GM21526 (cell line): ENCODE data around the gene ZNF518B.
A peak's percentile ranks its signal among the peaks of the same experiment; 100 is the strongest.

Experiments
- ATAC-seq: cut with Tn5 transposase; IDR thresholded peaks from one replicate; pipeline ENCODE4 v1.9.1; 2021; ENCODE audit warnings: moderate library complexity; ENCODE audit not compliant: unreplicated experiment, low FRiP score

ZNF518B gene, protein sequence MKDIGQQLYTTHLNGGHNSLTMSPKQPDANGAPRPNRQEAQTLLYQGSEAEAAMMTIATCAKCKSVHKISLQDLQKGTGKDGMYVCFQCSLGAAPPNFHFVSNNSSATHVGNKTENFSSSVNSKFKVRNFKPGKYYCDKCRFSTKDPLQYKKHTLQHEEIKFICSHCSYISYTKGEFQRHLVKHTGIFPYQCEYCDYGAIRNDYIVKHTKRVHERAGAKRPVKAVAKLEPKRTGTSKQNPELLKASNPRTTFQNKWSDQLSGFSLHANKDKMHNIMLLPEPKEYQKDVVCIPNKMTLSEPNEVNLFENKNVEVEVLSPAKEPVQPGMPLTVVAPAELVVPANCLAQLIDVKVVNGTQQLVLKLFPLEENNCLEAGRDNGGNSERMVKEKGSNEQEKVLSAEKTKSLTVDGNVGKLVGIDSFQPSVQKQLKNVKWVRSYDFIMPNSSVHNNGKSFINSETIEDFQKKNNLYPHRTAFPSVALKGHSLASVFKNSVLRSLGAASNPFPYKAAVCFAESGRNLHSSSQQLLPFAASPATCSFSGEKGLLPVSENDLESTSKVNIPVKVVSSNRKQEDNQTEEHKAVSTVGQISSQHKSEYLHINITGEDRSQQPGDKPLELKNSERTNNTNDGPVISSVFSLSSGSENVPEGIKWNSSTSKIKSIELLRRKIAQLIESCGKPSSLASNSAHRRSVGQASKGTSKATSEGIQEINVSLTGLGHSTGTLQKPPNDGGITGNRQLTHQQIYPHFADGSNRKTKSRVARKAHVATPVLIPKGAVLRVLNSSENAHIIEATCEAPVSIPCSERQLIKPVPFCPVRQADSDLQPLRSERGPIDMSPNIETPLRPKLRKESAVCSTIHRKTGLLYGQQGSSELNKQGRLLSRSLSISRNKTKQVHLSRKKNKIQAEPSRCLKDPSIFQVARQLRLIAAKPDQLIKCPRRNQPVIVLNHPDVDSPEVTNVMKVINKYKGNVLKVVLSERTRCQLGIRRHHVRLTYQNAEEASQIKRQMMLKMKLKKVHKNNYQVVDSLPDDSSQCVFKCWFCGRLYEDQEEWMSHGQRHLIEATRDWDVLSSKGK

GRCh38 chr4:10457255-10457801 is at the start of gene ZNF518B:
ZNF518B (minus strand) TSS chr4:10457426; CDS start chr4:10446328, 11,098 bp downstream.
- peak; percentile 70 for ATAC-seq

DNA sequence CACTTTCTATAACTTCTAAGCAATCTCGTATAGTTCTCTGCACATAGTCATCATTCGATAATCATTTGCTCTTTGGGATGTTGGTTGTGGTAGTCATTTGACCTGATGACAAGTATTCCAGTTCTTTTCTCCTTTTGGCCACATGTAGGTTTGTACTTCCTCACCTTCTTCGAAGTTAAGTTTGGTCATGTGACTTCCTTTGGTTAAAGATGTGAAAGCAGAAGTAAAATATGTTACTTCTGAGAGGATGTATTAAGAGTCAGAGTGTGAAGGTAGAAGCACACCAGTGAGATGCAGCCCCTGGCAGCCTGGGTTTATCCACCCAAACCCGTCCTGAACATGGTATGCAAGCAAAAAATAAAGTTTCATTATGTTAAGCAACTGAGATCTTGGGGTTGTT is 48.9 kb upstream of the ZNF518B start:
- ATAC-seq = no peak

- no peak for ATAC-seq
Observed at GRCh38 chr4:10504570-10505179, 47.4 kb upstream of the ZNF518B start.

GRCh38 chr4:10502717-10503116 is 45.5 kb upstream of the ZNF518B start:
- no peak for ATAC-seq

DNA sequence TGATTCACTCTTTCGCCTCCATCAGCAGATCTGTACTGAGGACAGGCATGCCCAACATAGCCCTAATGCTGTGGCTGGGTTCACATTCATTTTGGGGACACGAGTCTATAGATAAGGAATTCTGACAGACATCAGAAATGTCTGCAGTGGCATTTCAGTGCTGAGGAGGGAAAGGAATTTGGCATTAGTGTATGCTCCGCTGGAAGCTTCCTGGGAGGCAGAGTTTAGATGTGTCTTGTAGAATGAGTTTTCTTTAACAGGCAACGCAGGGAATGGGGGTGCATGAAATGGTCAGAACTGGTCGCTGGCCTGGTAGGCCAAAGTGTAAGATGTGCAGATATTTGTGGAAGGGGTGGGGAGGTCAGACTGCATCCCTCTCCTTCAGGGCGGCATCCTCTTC is 43.5 kb upstream of the ZNF518B start:
- no peak for ATAC-seq

GRCh38 chr4:10496200-10496599 is 39.0 kb upstream of the ZNF518B start:
- ATAC-seq = no peak

DNA sequence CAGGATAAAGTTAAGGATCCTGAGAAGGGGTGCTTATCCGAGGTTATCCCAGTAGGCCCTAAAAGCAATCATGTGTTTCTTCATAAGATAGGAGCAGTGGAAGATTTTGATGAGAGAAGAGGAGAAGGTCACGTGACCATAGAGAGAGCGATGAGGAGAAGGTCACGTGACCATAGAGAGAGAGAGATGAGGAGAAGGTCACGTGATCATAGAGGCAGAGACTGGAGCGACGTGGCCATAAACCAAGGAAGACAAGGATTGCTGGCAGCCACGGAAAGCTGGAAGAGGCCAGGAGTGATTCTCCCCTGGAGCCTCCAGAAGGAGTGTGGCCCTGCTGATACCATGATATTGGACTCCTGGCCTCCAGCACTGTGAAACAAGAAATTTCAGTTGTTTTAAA is 38.4 kb upstream of the ZNF518B start:
- no peak for ATAC-seq

GRCh38 chr4:10492464-10492863 is 35.2 kb upstream of the ZNF518B start:
- ATAC-seq = no peak

DNA sequence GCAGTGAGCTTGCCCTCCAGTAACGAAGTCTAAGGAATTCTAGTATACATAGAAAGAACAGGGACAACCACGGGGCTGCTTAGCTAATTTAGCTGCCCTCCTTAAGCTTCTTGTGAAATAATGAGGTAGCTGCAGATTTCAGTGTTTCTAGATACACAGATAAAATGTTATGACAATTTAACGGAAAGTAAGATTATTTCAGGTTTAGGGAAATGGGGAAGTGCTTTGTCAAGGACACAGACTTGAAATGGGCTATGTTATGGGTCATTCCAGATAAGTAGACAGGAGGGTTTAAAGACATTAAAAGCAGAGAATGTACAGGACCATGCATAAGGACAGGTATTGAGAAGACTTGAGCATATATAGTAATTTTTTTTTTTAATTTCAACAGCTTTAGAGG is 34.2 kb upstream of the ZNF518B start:
- ATAC-seq = no peak

DNA sequence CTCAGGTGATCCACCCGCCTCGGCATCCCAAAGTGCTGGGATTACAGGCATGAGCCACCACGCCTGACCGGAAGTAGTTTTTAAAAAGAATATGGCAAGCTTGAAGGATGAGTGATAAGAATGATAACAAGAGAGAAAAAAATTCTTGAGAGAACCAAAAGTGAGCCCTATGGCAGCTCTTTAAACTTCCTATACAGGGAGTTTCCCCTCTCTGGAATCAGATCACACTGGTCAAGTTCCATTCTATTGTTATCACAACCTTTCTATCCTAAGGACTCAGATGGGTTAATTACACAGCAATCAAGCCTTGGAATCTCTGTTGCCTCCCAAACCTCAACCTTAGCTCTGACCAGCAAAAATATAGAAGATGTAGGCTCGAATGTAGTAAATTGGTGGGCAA is 33.8 kb upstream of the ZNF518B start:
- ATAC-seq = no peak

DNA sequence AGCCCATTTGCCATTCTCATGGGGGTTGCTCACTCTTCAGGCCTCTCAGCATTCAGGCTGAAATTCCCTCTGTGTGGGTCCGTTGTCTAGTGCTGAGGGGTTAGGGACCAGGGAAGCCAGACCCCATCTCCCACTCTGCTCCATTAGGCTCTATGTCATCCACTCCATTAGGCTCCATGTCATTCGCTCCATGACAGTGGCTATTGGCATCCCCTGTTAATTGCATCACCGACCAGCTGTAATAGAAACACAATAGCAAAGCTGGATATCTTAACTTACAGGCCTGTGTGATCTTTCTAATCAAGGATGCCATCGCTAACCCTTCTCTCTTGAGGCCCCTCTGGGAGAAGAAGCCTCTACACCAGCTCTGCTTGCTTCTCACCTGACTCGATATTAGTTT is 25.7 kb upstream of the ZNF518B start:
- ATAC-seq = no peak

- ATAC-seq = no peak
Observed at GRCh38 chr4:10480616-10481015, 23.4 kb upstream of the ZNF518B start.

DNA sequence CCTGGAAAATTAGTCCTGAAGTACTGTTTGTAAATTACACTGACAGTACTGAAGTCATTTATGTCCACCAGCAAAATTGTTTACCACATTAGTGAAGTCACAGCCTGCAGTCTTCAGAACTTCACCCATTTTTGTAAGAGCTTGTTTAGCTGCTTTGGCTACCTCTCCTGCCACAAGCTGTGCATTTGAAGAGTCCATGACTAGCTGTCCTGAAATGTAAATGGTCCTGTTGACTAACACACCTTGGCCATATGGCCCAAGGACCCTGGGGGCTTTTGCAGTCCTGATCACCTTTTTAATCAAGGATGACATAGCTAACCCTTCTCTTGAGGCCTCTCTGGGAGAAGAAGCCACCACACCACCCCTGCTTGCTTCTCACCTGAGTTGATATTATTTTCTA is 21.4 kb upstream of the ZNF518B start:
- no peak for ATAC-seq

DNA sequence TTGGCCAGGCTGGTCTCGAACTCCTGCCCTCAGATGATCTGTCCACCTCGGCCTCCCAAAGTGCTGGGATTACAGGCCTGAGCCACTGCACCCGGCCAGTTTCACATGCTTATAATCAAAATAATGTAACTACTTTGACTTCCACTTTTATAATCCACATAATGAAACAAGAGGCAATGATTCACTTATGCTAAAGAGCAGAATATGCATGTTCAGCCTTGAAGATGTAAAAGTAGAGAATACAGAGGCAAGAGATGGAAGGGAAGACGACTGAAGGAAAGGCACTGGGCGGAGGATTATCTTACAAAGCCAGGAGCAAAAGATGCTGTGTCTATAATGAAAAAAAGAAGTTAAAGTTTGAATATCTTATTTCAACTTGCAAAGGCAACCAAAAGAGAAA is 13.3 kb upstream of the ZNF518B start:
- no peak for ATAC-seq

DNA sequence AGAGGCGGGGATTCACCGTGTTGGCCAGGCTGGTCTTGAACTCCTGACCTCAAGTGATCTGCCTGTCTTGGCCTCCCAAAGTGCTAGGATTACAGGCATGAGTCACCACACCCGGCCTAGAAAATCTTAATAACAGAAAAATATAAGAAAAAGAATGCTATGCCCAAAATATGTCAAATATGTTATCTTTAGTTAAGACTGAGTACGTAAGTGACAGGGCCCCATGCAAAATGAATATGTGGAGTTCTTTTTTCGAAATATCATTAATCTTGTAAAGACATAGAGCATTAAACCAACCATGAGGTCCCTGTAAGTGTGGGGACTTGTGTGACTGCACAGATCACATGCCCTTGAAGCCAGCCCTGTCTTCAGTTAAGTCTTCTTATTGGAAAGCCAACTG is 8.9 kb upstream of the ZNF518B start:
- ATAC-seq = no peak

DNA sequence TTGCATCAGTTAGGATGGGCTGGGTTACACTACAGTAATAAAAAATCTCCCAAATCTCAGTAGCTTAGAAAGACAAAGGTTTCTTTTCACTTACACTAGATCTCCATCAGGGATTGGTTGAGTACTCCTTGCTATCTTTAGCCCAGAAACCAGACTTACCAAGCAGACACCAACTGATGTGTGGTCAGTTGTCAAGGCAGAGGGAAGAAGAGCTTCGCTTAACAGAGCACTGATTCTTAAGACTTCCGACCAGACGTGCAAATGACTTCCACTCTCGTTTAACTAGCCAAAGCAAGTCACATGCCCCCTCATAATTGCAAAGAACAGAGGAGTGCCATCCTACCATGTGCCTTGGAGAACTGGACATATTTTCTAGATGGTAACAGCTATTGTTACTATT is 5.7 kb upstream of the ZNF518B start:
- ATAC-seq = no peak

DNA sequence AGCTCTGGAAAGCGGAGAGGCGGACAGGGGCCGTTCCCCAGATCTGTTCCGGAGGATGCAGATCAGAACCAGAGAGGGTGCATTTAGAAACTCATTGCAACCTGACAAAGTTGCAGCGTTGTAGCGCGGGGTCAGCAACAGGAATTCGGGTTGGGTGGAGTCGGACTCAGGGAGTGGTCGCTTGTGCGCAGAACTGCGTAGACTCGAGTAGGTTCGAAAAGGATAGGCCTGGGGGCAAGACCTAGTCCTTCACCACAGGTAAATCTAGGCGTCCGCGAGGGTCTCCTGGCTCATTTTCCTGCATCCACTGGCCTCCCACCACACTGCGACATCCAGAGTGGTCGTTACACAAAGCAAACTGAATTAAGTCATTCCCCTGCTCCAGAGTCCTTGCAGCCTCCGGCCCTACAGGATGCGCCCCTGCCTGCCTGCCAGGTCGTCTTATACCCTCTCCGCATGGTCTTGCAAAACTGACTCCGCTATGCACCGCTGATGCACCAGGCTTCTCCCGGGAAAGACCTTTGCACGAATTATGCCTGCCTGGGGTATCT is 4.7 kb upstream of the ZNF518B start:
- no peak for ATAC-seq

- peak; percentile 67 for ATAC-seq
Observed at GRCh38 chr4:10461091-10461849, 4.0 kb upstream of the ZNF518B start.

DNA sequence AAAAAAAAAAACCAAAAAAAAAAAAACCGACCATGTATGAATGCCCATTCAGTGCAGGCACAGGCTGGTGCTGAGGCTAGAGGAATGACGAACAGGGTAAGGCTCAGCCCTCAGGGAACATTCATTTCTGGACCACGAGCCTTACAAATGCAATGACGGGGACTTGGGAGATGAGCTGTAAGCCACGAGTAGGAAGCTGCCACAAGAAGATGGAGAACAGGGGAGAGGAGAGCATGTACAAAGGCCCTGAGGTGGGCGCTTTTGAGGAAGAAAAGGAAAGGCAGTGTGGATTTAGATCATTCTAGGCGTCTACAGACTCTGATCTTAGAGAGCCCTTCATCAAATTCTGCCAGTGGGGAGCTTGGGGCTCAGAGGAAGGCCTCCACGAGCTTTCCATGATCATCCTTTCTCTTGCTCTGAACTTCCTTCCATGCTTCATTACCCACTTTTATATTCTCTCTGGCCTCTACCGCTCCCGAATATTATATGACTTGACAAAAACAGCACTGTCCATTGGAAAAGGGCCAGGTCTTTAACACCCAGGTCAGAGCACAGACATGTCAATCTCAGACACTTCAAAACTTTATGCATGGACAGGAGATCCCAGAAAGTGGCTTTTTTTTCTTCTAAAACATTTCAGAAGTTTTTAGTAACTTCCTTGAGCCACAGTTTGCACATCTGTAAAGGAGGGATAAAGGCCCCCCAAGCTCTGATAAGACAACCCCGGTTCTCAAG is 3.3 kb upstream of the ZNF518B start:
- no peak for ATAC-seq
